Pulmonary artery endothelial cell (primary cell): ENCODE results near the gene BCKDHB. TPM values are rescaled to one million over a fixed set of nuclear protein-coding genes. Genes with fewer than 3 reads are reported as not detected.

Experiments
- DNase-seq: peaks from one replicate; pipeline ENCODE4 v3.0.0-alpha.2; 2011; ENCODE audit warnings: low read depth, low spot score
- total RNA-seq: library from RNA; depleted of rRNA; stranded (reverse); fragments of >200 nt; gene quantifications from 2 replicates; pipeline ENCODE4 v1.2.3, GENCODE V29; 2014

The BCKDHB gene
- total RNA-seq, 1 donor from 2014 or later: 10.4 TPM

GRCh38 chr6:80376411-80376810 lies 269.9 kb downstream of the BCKDHB start:
- no peak for DNase-seq

GRCh38 chr6:80380566-80380965 lies 274.1 kb downstream of the BCKDHB start:
- DNase-seq: no peak

- DNase-seq: no peak
These were observed 276.3 kb downstream of the BCKDHB start for GRCh38 chr6:80382811-80383210.

- no peak for DNase-seq
These were observed 282.0 kb downstream of the BCKDHB start for GRCh38 chr6:80388507-80388906.

Other genes with a start within 250 kb of the BCKDHB start
- 0.71 and 0.99 TPM in 2 replicates for gene ELOVL4, start 159.1 kb upstream of the BCKDHB start, total RNA-seq
- 16.6 and 33.0 TPM in 2 replicates for gene TTK, start 102.0 kb upstream of the BCKDHB start, total RNA-seq